OCI-LY7 (cell line): Measurements from ENCODE around the gene MTHFD2L.

Source experiments
- CTCF ChIP-seq: fragments of 200-600 bp; sonication (generic); conservative IDR thresholded peaks from 2 replicates; pipeline ENCODE4 v1.5.1; 2014; ENCODE audit warnings: mild to moderate bottlenecking, antibody characterized with exemption, low read length, moderate library complexity, mixed read lengths
- EZH2phosphoT487 ChIP-seq: fragments of 200-600 bp; sonication (generic); IDR thresholded peaks from 2 replicates; pipeline ENCODE4 v1.6.1; 2018; ENCODE audit warnings: low read depth, borderline replicate concordance, mild to moderate bottlenecking, mixed run types, antibody characterized with exemption, low read length, moderate library complexity, mixed read lengths

- TF ChIP-seq CTCF (no peak), EZH2phosphoT487 (no peak)
These were observed 32.9 kb upstream of the MTHFD2L start for GRCh38 chr4:74125029-74125428.
